ENCODE data around the gene IFRD2. TPM values are rescaled to one million over a fixed set of nuclear protein-coding genes. Genes with fewer than 3 reads are reported as not detected.
"Not testable (repeated sequence)": the region's sequence is repeated elsewhere in the genome, so short reads cannot be mapped to it uniquely, and the experiment has no call there.

IFRD2 gene
- total and polyA plus RNA-seq, 2 experiments from 2014 or later, result 80.8 to 91.5 TPM

GRCh38 chr3:50312041-50312440, 19.8 kb upstream of the IFRD2 start:
- not testable (repeated sequence) for H3K9me2 ChIP-seq (ENCODE audit: insufficient read depth); H3K27me3 ChIP-seq (ENCODE audit: insufficient read depth); H3K79me2 ChIP-seq (replicated peaks; ENCODE audit: insufficient read depth); H3K4me1 Mint-ChIP-seq; H3K4me2 ChIP-seq; ATAC-seq; H3K4me3 Mint-ChIP-seq; H3K36me3 ChIP-seq (ENCODE audit: insufficient read depth); H3K4me1 ChIP-seq (ENCODE audit: insufficient read depth); DNase-seq (ENCODE audit: low spot score); H3K4me3 ChIP-seq; H4K20me1 ChIP-seq (replicated peaks; ENCODE audit: insufficient read depth); H3K27ac Mint-ChIP-seq; H3F3A ChIP-seq (replicated peaks; ENCODE audit: low read depth); H3K27ac ChIP-seq (ENCODE audit: low read depth); H3K27me3 Mint-ChIP-seq (ENCODE audit: insufficient read depth, low read depth, poor library complexity); H2AFZ ChIP-seq
- Mint-ChIP-seq H3K36me3 (ENCODE audit: low read depth) (peaks cover 58% of the 10 kb centered on the region), H3K9me3 (peaks cover 50% of the 10 kb centered on the region)

- no peak for ATAC-seq
- H3K4me1 ChIP-seq (ENCODE audit: insufficient read depth), result peaks cover 19% of the 10 kb centered on the region
- no peak overlapping the region for H2AFZ ChIP-seq
- H3K27me3 ChIP-seq (ENCODE audit: insufficient read depth), result no peaks in the 10 kb centered on the region
- no peak overlapping the region for H3K27ac ChIP-seq (ENCODE audit: low read depth)
- Mint-ChIP-seq H3K4me3 (no peak overlapping the region), H3K27me3 (ENCODE audit: insufficient read depth, low read depth, poor library complexity) (peaks cover 11% of the 10 kb centered on the region), H3K36me3 (ENCODE audit: low read depth) (peaks cover 28% of the 10 kb centered on the region), H3K4me1 (peaks cover 19% of the 10 kb centered on the region), H3K27ac (no peak overlapping the region), H3K9me3 (peaks cover 44% of the 10 kb centered on the region)
- H3K9me2 ChIP-seq (ENCODE audit: insufficient read depth), result no peaks in the 10 kb centered on the region
- no peak for DNase-seq (ENCODE audit: low spot score)
- H3K4me3 ChIP-seq, result no peak overlapping the region
- H3K36me3 ChIP-seq (ENCODE audit: insufficient read depth), result no peaks in the 10 kb centered on the region
- H4K20me1 ChIP-seq (replicated peaks; ENCODE audit: insufficient read depth), result no peaks in the 10 kb centered on the region
- H3F3A ChIP-seq (replicated peaks; ENCODE audit: low read depth), result peaks cover 14% of the 10 kb centered on the region
- no peak overlapping the region for H3K4me2 ChIP-seq
- no peaks in the 10 kb centered on the region for H3K79me2 ChIP-seq (replicated peaks; ENCODE audit: insufficient read depth)
- TF ChIP-seq CREB1 (CRISPR knock-in tag; IDR thresholded peaks at IDR 0.05; ENCODE audit: low read depth) (no peak), STAT1 (IDR thresholded peaks at IDR 0.05; ENCODE audit: unreplicated experiment) (no peak), NANOG (IDR thresholded peaks at IDR 0.05; ENCODE audit: borderline replicate concordance) (no peak), EZH2 (IDR thresholded peaks at IDR 0.05; ENCODE audit: low read depth, unreplicated experiment) (no peak), ZNF331 (CRISPR knock-in tag; IDR thresholded peaks at IDR 0.05; ENCODE audit: low read depth) (no peak), POLR2AphosphoS5 (IDR thresholded peaks at IDR 0.05; ENCODE audit: low read depth) (no peak), ZNF462 (CRISPR knock-in tag; IDR thresholded peaks at IDR 0.05) (no peak)
- TF ChIP-seq, protein P1, sequence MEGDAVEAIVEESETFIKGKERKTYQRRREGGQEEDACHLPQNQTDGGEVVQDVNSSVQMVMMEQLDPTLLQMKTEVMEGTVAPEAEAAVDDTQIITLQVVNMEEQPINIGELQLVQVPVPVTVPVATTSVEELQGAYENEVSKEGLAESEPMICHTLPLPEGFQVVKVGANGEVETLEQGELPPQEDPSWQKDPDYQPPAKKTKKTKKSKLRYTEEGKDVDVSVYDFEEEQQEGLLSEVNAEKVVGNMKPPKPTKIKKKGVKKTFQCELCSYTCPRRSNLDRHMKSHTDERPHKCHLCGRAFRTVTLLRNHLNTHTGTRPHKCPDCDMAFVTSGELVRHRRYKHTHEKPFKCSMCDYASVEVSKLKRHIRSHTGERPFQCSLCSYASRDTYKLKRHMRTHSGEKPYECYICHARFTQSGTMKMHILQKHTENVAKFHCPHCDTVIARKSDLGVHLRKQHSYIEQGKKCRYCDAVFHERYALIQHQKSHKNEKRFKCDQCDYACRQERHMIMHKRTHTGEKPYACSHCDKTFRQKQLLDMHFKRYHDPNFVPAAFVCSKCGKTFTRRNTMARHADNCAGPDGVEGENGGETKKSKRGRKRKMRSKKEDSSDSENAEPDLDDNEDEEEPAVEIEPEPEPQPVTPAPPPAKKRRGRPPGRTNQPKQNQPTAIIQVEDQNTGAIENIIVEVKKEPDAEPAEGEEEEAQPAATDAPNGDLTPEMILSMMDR (conservative IDR thresholded peaks at IDR 0.05; ENCODE audit: low read depth in 2 of 2), result no peak
- TF ChIP-seq, protein P2, sequence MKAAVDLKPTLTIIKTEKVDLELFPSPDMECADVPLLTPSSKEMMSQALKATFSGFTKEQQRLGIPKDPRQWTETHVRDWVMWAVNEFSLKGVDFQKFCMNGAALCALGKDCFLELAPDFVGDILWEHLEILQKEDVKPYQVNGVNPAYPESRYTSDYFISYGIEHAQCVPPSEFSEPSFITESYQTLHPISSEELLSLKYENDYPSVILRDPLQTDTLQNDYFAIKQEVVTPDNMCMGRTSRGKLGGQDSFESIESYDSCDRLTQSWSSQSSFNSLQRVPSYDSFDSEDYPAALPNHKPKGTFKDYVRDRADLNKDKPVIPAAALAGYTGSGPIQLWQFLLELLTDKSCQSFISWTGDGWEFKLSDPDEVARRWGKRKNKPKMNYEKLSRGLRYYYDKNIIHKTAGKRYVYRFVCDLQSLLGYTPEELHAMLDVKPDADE (IDR thresholded peaks at IDR 0.05), result no peak
- TF ChIP-seq, protein P3, sequence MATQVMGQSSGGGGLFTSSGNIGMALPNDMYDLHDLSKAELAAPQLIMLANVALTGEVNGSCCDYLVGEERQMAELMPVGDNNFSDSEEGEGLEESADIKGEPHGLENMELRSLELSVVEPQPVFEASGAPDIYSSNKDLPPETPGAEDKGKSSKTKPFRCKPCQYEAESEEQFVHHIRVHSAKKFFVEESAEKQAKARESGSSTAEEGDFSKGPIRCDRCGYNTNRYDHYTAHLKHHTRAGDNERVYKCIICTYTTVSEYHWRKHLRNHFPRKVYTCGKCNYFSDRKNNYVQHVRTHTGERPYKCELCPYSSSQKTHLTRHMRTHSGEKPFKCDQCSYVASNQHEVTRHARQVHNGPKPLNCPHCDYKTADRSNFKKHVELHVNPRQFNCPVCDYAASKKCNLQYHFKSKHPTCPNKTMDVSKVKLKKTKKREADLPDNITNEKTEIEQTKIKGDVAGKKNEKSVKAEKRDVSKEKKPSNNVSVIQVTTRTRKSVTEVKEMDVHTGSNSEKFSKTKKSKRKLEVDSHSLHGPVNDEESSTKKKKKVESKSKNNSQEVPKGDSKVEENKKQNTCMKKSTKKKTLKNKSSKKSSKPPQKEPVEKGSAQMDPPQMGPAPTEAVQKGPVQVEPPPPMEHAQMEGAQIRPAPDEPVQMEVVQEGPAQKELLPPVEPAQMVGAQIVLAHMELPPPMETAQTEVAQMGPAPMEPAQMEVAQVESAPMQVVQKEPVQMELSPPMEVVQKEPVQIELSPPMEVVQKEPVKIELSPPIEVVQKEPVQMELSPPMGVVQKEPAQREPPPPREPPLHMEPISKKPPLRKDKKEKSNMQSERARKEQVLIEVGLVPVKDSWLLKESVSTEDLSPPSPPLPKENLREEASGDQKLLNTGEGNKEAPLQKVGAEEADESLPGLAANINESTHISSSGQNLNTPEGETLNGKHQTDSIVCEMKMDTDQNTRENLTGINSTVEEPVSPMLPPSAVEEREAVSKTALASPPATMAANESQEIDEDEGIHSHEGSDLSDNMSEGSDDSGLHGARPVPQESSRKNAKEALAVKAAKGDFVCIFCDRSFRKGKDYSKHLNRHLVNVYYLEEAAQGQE (IDR thresholded peaks at IDR 0.05; ENCODE audit: unreplicated experiment), result no peak
Observed at GRCh38 chr3:50304601-50305000, 12.4 kb upstream of the IFRD2 start.

All from GM23338 (cell line).